B cell (primary cell): ENCODE data around the gene ZNF804A. TPM values are rescaled to one million over a fixed set of nuclear protein-coding genes. Genes with fewer than 3 reads are reported as not detected.

Experiments
- ATAC-seq: fragments of 200-7000 bp; cut with Tn5 transposase; one replicate; pipeline ENCODE4 v1.10.0; 2021; ENCODE audit warnings: low read depth, mild to moderate bottlenecking, moderate number of reproducible peaks, moderate library complexity
- CTCF ChIA-PET: fragments of 350-600 bp; sonication (Branson Sonifier 250); formaldehyde crosslinking; loops from one replicate; lab custom pipeline; 2021; ENCODE audit warnings: antibody characterized with exemption, inconsistent platforms; lab: Charles Lee
- POLR2A ChIA-PET: fragments of 350-600 bp; sonication (Branson Sonifier 250); formaldehyde crosslinking; loops from one replicate; lab custom pipeline; 2021; ENCODE audit warnings: antibody characterized with exemption; lab: Charles Lee
- DNase-seq: peaks from one replicate; pipeline ENCODE4 v3.0.0; 2013
- H2AFZ ChIP-seq: 2 replicates; pipeline ENCODE4 v1.6.1; 2012; ENCODE audit warnings: mild to moderate bottlenecking, low read depth, low read length; ENCODE audit not compliant: insufficient read depth, poor library complexity, severe bottlenecking
- H3K27ac ChIP-seq, 2 donors: 1 replicate in 1 of 2; 2 replicates in 1 of 2; pipeline ENCODE4 v1.5.1; 2012 to 2013; ENCODE audit warnings: low read length in 2 of 2, mild to moderate bottlenecking in 2 of 2, moderate library complexity in 1 of 2
- H3K27me3 ChIP-seq, 4 experiments: fragments of 200-600 bp in 1 of 4; sonication (generic) in 1 of 4; replicated peaks in 1 of 4; 1 replicate in 2 of 4; 2 replicates in 2 of 4; pipeline versions ENCODE4 v1.6.1 to v1.7.0; 2013 to 2016; ENCODE audit warnings: low read length in 3 of 4, mild to moderate bottlenecking in 2 of 4, mixed read lengths in 1 of 4, moderate library complexity in 1 of 4; ENCODE audit not compliant: insufficient read depth in 4 of 4, control insufficient read depth in 3 of 4; ENCODE audit errors: control extremely low read depth in 1 of 4
- H3K36me3 ChIP-seq, 2 experiments: replicated peaks in 1 of 2; 1 replicate in 1 of 2; 2 replicates in 1 of 2; pipeline versions ENCODE4 v1.6.1 to v1.7.1; 2013; ENCODE audit warnings: low read length in 1 of 2; ENCODE audit not compliant: insufficient read depth in 2 of 2, control insufficient read depth in 1 of 2; ENCODE audit errors: control extremely low read depth in 1 of 2, extremely low read depth in 1 of 2
- H3K4me1 ChIP-seq, 2 donors: fragments of 200-600 bp in 1 of 2; sonication (generic) in 1 of 2; 1 replicate in 1 of 2; 2 replicates in 1 of 2; pipeline versions ENCODE4 v1.5.1 to v1.6.1; 2013 to 2017; ENCODE audit warnings: low read length in 2 of 2; ENCODE audit not compliant: control insufficient read depth in 2 of 2, insufficient read depth in 2 of 2
- H3K4me2 ChIP-seq: replicated peaks from 2 replicates; pipeline ENCODE3; 2012; ENCODE audit warnings: mild to moderate bottlenecking, low read depth, low read length; ENCODE audit not compliant: poor library complexity, severe bottlenecking
- H3K4me3 ChIP-seq, 5 experiments: fragments of 200-600 bp in 1 of 5; sonication (generic) in 1 of 5; 1 replicate in 3 of 5; 2 replicates in 2 of 5; pipeline versions ENCODE4 v1.5.1 to v1.7.0; 2011 to 2016; ENCODE audit warnings: low read length in 4 of 5, mild to moderate bottlenecking in 4 of 5, low read depth in 2 of 5, control low read depth in 1 of 5, moderate library complexity in 1 of 5; ENCODE audit not compliant: insufficient read depth in 1 of 5; ENCODE audit errors: control extremely low read depth in 1 of 5, extremely low read depth in 1 of 5
- H3K79me2 ChIP-seq: fragments of 200-600 bp; sonication (generic); one replicate; pipeline ENCODE4 v1.6.0; 2016; ENCODE audit warnings: low read length; ENCODE audit not compliant: control insufficient read depth, insufficient read depth
- H3K9ac ChIP-seq: fragments of 200-600 bp; sonication (generic); 2 replicates; pipeline ENCODE4 v1.6.1; 2017; ENCODE audit warnings: mild to moderate bottlenecking, low read length, moderate library complexity
- H3K9me3 ChIP-seq, 3 donors: one replicate each; pipeline versions ENCODE4 v1.6.1 to v1.7.1; 2013; ENCODE audit warnings: low read length in 2 of 3; ENCODE audit not compliant: control insufficient read depth in 2 of 3, insufficient read depth in 1 of 3; ENCODE audit errors: control extremely low read depth in 1 of 3
- H4K20me1 ChIP-seq: 2 replicates; pipeline ENCODE4 v1.6.0; 2012; ENCODE audit warnings: mild to moderate bottlenecking, low read length; ENCODE audit not compliant: insufficient read depth, control insufficient read depth, poor library complexity, severe bottlenecking
- H3K27ac Mint-ChIP-seq: one replicate; pipeline ENCODE4 v1.8.0; 2021; ENCODE audit warnings: mixed read lengths
- H3K27me3 Mint-ChIP-seq: one replicate; pipeline ENCODE4 v1.8.0; 2021; ENCODE audit warnings: mixed read lengths
- H3K4me1 Mint-ChIP-seq: one replicate; pipeline ENCODE4 v1.8.0; 2021; ENCODE audit warnings: mixed read lengths
- H3K4me3 Mint-ChIP-seq: one replicate; pipeline ENCODE4 v1.8.0; 2021; ENCODE audit warnings: mixed read lengths
- H3K9me3 Mint-ChIP-seq: one replicate; pipeline ENCODE4 v1.8.0; 2022; ENCODE audit warnings: mixed read lengths; ENCODE audit not compliant: insufficient read depth
- CTCF ChIP-seq: fragments of 200-600 bp; IDR thresholded peaks from one replicate; pipeline ENCODE4 v1.8.0; 2022; ENCODE audit warnings: antibody characterized with exemption, mild to moderate bottlenecking
- EZH2 ChIP-seq: IDR thresholded peaks from 2 replicates; pipeline ENCODE4 v1.6.1; 2012; ENCODE audit warnings: borderline replicate concordance, low read depth, mild to moderate bottlenecking, moderate library complexity, low read length; ENCODE audit not compliant: insufficient read depth, poor library complexity, severe bottlenecking
- intact Hi-C: fragments of 100-400 bp; cut with micrococcal nuclease; formaldehyde crosslinking; loops from one replicate; pipeline ENCODE4 v1.10.0; 2022
- polyA plus RNA-seq: library from polyadenylated mRNA; depleted of rRNA; stranded (reverse); fragments of >200 nt; gene quantifications from 2 replicates; pipeline ENCODE4 v1.2.3, GENCODE V29; 2012
- total RNA-seq, 2 donors: library from RNA; stranded (reverse); fragments of 120-200 nt in 1 of 2; gene quantifications; 1 replicate in 1 of 2; 2 replicates in 1 of 2; pipeline versions ENCODE4 v1.2.3 to v1.2.4, GENCODE V29; 2013 to 2022

Gene ZNF804A
- total and polyA plus RNA-seq, 2 donors (not counting 1 experiment from before 2014, with no cell fraction given) = 1.2 to 2.4 TPM

- Mint-ChIP-seq H3K27ac (no peak overlapping the region), H3K27me3 (no peaks in the 10 kb centered on the region), H3K4me3 (no peak overlapping the region), H3K4me1 (no peaks in the 10 kb centered on the region), H3K9me3 (peaks cover 3% of the 10 kb centered on the region)
- no peaks in the 10 kb centered on the region for H3K27me3 ChIP-seq
- H2AFZ ChIP-seq = no peak overlapping the region
- ATAC-seq (no peak), DNase-seq (no peak)
- no peaks in the 10 kb centered on the region for H4K20me1 ChIP-seq
- H3K27ac ChIP-seq = no peak overlapping the region
- intact Hi-C loops = no loop called here
- no peak overlapping the region for H3K4me3 ChIP-seq
- peaks cover 0 to 1% (median 0%) of the 10 kb centered on the region in 3 donors for H3K9me3 ChIP-seq
- H3K79me2 ChIP-seq = no peaks in the 10 kb centered on the region
- no peaks in the 10 kb centered on the region for H3K4me1 ChIP-seq
- H3K36me3 ChIP-seq = no peaks in the 10 kb centered on the region
- H3K9ac ChIP-seq = no peak overlapping the region
- no peak for TF ChIP-seq CTCF
- TF ChIP-seq EZH2 = no peak
- no peak overlapping the region for H3K4me2 ChIP-seq
- ChIA-PET CTCF (no interaction called here), POLR2A (no interaction called here)
Measured at GRCh38 chr2:184875212-184875611, 276.9 kb downstream of the ZNF804A start.

GRCh38 chr2:184875911-184876310, 277.6 kb downstream of the ZNF804A start:
- Histone ChIP-seq H3K4me1 (no peaks in the 10 kb centered on the region), H3K79me2 (no peaks in the 10 kb centered on the region), H3K4me2 (no peak overlapping the region), H3K27me3 (no peaks in the 10 kb centered on the region), H3K4me3 (no peak overlapping the region), H4K20me1 (no peaks in the 10 kb centered on the region), H3K27ac (no peak overlapping the region), H2AFZ (no peak overlapping the region), H3K9me3 (peaks cover 0 to 1% (median 0%) of the 10 kb centered on the region in 3 donors), H3K9ac (no peak overlapping the region), H3K36me3 (no peaks in the 10 kb centered on the region)
- H3K27me3 Mint-ChIP-seq = no peaks in the 10 kb centered on the region
- intact Hi-C loops = no loop called here
- POLR2A ChIA-PET = no interaction called here
- H3K4me3 Mint-ChIP-seq = no peak overlapping the region
- no peak overlapping the region for H3K27ac Mint-ChIP-seq
- TF ChIP-seq EZH2 (no peak), CTCF (no peak)
- H3K4me1 Mint-ChIP-seq = no peaks in the 10 kb centered on the region
- ATAC-seq (no peak), DNase-seq (no peak)
- H3K9me3 Mint-ChIP-seq = peaks cover 6% of the 10 kb centered on the region
- CTCF ChIA-PET = no interaction called here
